ENCODE measurements around the gene HRH4. TPM values are rescaled to one million over a fixed set of nuclear protein-coding genes. Genes with fewer than 3 reads are reported as not detected.

HRH4 gene
- total and polyA plus RNA-seq, 7 experiments from 2014 or later, result 0.19 to 3.7 (median 0.47) TPM; not detected in 3

DNA sequence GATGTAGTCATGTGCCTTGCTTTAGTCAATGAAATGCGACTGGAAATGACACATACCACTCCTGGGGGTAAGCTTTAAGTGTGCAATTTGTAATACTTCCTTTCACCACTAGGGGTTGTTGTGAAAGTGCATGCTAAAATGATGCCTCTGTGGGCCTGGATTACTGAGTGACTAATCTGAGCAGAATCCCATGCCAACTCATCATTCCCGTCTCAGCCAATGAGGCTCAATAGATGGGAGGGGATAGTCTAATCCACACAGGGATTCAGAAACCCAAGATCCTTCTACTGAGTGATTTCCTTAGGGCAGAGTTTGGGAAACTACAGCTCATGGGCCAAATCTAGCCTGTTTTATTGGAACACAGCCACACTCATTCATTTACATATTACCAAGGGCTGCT is 54.0 kb downstream of the HRH4 start:
- ChIA-PET CTCF (interaction anchor here (0.7 to 1.0 kb wide), 2 partner anchors 22 to 212 kb away, joined by 3 read pairs; no protein-coding TSS in a partner anchor), POLR2A (no interaction called here)
- H3K9me3 Mint-ChIP-seq, result peaks cover 0 to 4% (median 0%) of the 10 kb centered on the region in 11 donors
- H3K27me3 ChIP-seq (ENCODE audit: control insufficient read depth in 2 of 2, insufficient read depth in 2 of 2, low read length in 2 of 2), result no peaks in the 10 kb centered on the region
- no peaks in the 10 kb centered on the region for H3K9me3 ChIP-seq (ENCODE audit: control insufficient read depth in 2 of 3, low read length in 3 of 3)
- H3K4me1 Mint-ChIP-seq, result no peaks in the 10 kb centered on the region
- no peak overlapping the region for H3K4me3 ChIP-seq (ENCODE audit: low read length)
- peak in 2 of 9 donors; percentile 9 to 18 for DNase-seq
- H3K4me3 Mint-ChIP-seq, result no peak overlapping the region
- no peak overlapping the region for H3K27ac ChIP-seq (ENCODE audit: low read depth, low read length)
- intact Hi-C loops (cut with micrococcal nuclease), result no loop called here
- no peak overlapping the region for H3K27ac Mint-ChIP-seq
- H3K36me3 Mint-ChIP-seq, result no peaks in the 10 kb centered on the region
- no peaks in the 10 kb centered on the region for H3K36me3 ChIP-seq (ENCODE audit: control insufficient read depth in 2 of 3, insufficient read depth in 3 of 3, low read length in 3 of 3)
- no peaks in the 10 kb centered on the region for H3K27me3 Mint-ChIP-seq
- no peaks in the 10 kb centered on the region for H3K4me1 ChIP-seq (ENCODE audit: control insufficient read depth in 2 of 2, insufficient read depth in 2 of 2, low read length in 2 of 2)
- peak; percentile 44 for ATAC-seq

DNA sequence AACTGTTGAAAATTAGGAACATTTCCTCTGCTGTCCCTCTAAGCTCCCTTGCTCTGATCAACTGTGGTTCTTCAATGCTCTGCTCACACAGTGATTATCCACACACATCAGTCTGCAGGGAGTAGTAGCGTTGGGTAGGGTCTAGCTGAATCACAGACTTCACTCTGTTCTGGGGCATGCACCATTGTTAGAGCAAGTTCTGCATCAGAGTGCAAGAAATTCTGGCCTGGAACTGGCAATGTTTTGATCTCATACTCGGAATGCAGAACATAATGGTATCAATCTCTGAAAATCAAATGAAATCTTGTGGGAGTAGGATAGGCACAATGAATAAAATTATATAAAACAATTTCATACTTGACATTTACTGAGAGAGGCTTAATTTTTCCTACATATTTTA is 55.3 kb downstream of the HRH4 start:
- ChIA-PET POLR2A (no interaction called here), CTCF (no interaction called here)
- Histone ChIP-seq H3K4me3 (ENCODE audit: low read length) (no peak overlapping the region), H3K36me3 (ENCODE audit: control insufficient read depth in 2 of 3, insufficient read depth in 3 of 3, low read length in 3 of 3) (no peaks in the 10 kb centered on the region), H3K27ac (ENCODE audit: low read depth, low read length) (no peak overlapping the region), H3K4me1 (ENCODE audit: control insufficient read depth in 2 of 2, insufficient read depth in 2 of 2, low read length in 2 of 2) (no peaks in the 10 kb centered on the region), H3K27me3 (ENCODE audit: control insufficient read depth in 2 of 2, insufficient read depth in 2 of 2, low read length in 2 of 2) (no peaks in the 10 kb centered on the region), H3K9me3 (ENCODE audit: control insufficient read depth in 2 of 3, low read length in 3 of 3) (no peaks in the 10 kb centered on the region)
- Mint-ChIP-seq H3K4me1 (no peaks in the 10 kb centered on the region), H3K27me3 (peaks cover 0 to 4% (median 0%) of the 10 kb centered on the region in 5 donors), H3K9me3 (peaks cover 0 to 4% (median 0%) of the 10 kb centered on the region in 11 donors), H3K36me3 (no peaks in the 10 kb centered on the region), H3K4me3 (no peak overlapping the region), H3K27ac (no peak overlapping the region)
- intact Hi-C loops (cut with micrococcal nuclease), result no loop called here
- DNase-seq (no peak), ATAC-seq (no peak)

DNA sequence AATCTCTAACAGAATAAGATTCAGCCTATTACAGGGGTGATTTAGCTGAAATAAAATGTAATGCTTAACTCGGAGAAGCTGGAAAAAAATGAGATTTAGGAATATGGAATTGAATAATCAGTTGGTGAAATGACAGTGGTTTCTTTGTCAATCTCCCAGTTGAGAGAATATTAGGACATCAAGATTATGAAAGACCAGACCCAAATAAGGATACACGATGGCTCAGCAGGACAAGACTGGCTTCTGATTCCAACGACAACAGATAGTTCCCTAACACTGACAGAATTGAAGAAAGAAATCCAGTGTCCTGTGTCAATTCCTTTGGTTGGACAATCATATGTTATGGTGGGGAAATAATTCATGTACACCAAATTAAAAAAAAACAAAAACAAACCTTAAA is 55.8 kb downstream of the HRH4 start:
- ATAC-seq, result no peak
- Histone ChIP-seq H3K36me3 (ENCODE audit: control insufficient read depth in 2 of 3, insufficient read depth in 3 of 3, low read length in 3 of 3) (no peaks in the 10 kb centered on the region), H3K4me3 (ENCODE audit: low read length) (no peak overlapping the region), H3K27me3 (ENCODE audit: control insufficient read depth in 2 of 2, insufficient read depth in 2 of 2, low read length in 2 of 2) (no peaks in the 10 kb centered on the region), H3K4me1 (ENCODE audit: control insufficient read depth in 2 of 2, insufficient read depth in 2 of 2, low read length in 2 of 2) (no peaks in the 10 kb centered on the region), H3K27ac (ENCODE audit: low read depth, low read length) (no peak overlapping the region), H3K9me3 (ENCODE audit: control insufficient read depth in 2 of 3, low read length in 3 of 3) (no peaks in the 10 kb centered on the region)
- H3K27me3 Mint-ChIP-seq, result peaks cover 0 to 8% (median 0%) of the 10 kb centered on the region in 5 donors
- peaks cover 0 to 4% (median 0%) of the 10 kb centered on the region in 11 donors for H3K9me3 Mint-ChIP-seq
- no peak overlapping the region for H3K4me3 Mint-ChIP-seq
- no peak for DNase-seq
- H3K4me1 Mint-ChIP-seq, result no peaks in the 10 kb centered on the region
- H3K36me3 Mint-ChIP-seq, result no peaks in the 10 kb centered on the region
- H3K27ac Mint-ChIP-seq, result no peak overlapping the region
- ChIA-PET CTCF (no interaction called here), POLR2A (no interaction called here)
- intact Hi-C loops (cut with micrococcal nuclease), result no loop called here

DNA sequence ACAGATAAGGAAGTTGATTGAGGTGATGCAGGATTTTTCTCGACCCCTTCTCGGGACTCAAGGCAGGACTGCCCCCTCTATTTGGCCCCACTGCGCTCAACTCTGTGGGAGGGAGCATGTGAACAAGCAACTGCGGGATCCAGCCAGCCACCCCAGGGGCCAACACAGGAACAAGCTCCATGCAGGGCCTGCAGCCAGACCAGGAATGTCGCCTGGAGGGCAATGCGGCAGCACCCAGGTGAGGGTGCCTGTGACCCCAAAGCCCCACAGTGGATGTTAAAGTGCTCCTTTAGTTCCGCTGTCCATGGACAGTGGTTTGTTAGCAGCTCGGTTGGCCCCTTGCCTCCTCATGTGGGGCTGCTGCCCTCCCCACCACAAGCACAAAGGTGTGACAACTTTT is 57.1 kb downstream of the HRH4 start:
- H3K27me3 ChIP-seq (ENCODE audit: control insufficient read depth in 2 of 2, insufficient read depth in 2 of 2, low read length in 2 of 2), result no peaks in the 10 kb centered on the region
- ATAC-seq (no peak), DNase-seq (no peak)
- intact Hi-C loops (cut with micrococcal nuclease), result no loop called here
- H3K9me3 Mint-ChIP-seq, result peaks cover 0 to 4% (median 0%) of the 10 kb centered on the region in 11 donors
- CTCF ChIA-PET, result no interaction called here
- H3K4me3 Mint-ChIP-seq, result no peak overlapping the region
- H3K4me3 ChIP-seq (ENCODE audit: low read length), result no peak overlapping the region
- no peaks in the 10 kb centered on the region for H3K9me3 ChIP-seq (ENCODE audit: control insufficient read depth in 2 of 3, low read length in 3 of 3)
- no peaks in the 10 kb centered on the region for H3K36me3 ChIP-seq (ENCODE audit: control insufficient read depth in 2 of 3, insufficient read depth in 3 of 3, low read length in 3 of 3)
- H3K27ac Mint-ChIP-seq, result no peak overlapping the region
- H3K27me3 Mint-ChIP-seq, result peaks cover 0 to 8% (median 0%) of the 10 kb centered on the region in 5 donors
- no peaks in the 10 kb centered on the region for H3K4me1 Mint-ChIP-seq
- H3K36me3 Mint-ChIP-seq, result no peaks in the 10 kb centered on the region
- H3K4me1 ChIP-seq (ENCODE audit: control insufficient read depth in 2 of 2, insufficient read depth in 2 of 2, low read length in 2 of 2), result no peaks in the 10 kb centered on the region
- POLR2A ChIA-PET, result no interaction called here
- no peak overlapping the region for H3K27ac ChIP-seq (ENCODE audit: low read depth, low read length)

DNA sequence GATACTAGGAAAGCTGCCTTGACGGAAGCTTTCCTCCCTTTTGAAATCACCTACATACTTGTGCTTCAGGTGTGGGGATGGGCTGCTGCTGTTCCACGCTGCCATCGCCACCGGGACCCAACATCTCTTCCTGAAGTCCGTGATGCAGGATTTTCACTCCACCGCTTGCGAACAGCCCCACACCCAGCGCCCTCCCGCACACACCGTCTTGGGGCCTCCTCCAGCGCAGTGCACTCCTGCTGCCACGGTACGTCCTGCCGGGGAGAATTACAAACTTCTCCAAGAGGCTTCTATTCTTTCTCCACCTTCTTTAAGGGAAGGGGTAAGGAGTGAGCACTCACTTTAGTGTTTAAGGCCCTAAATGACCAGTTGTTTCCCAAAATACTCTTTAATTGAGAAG is 58.2 kb downstream of the HRH4 start:
- Histone ChIP-seq H3K27me3 (ENCODE audit: control insufficient read depth in 2 of 2, insufficient read depth in 2 of 2, low read length in 2 of 2) (no peaks in the 10 kb centered on the region), H3K36me3 (ENCODE audit: control insufficient read depth in 2 of 3, insufficient read depth in 3 of 3, low read length in 3 of 3) (no peaks in the 10 kb centered on the region), H3K9me3 (ENCODE audit: control insufficient read depth in 2 of 3, low read length in 3 of 3) (no peaks in the 10 kb centered on the region), H3K27ac (ENCODE audit: low read depth, low read length) (no peak overlapping the region), H3K4me3 (ENCODE audit: low read length) (no peak overlapping the region), H3K4me1 (ENCODE audit: control insufficient read depth in 2 of 2, insufficient read depth in 2 of 2, low read length in 2 of 2) (no peaks in the 10 kb centered on the region)
- intact Hi-C loops (cut with micrococcal nuclease), result no loop called here
- peaks cover 0 to 8% (median 0%) of the 10 kb centered on the region in 5 donors for H3K27me3 Mint-ChIP-seq
- no peaks in the 10 kb centered on the region for H3K36me3 Mint-ChIP-seq
- no peak overlapping the region for H3K4me3 Mint-ChIP-seq
- H3K4me1 Mint-ChIP-seq, result no peaks in the 10 kb centered on the region
- no peak for DNase-seq
- CTCF ChIA-PET, result no interaction called here
- peaks cover 0 to 1% (median 0%) of the 10 kb centered on the region in 11 donors for H3K9me3 Mint-ChIP-seq
- no peak overlapping the region for H3K27ac Mint-ChIP-seq
- POLR2A ChIA-PET, result no interaction called here
- ATAC-seq, result no peak

Other genes starting within 250 kb of the HRH4 start
- 1 to 10 TPM; 1.8 to 7.7 (median 4.3) TPM for gene OSBPL1A, start 62.8 kb upstream of the HRH4 start, total RNA-seq
- 1 to 10 TPM; 2.6 to 2.9 TPM for gene OSBPL1A, start 62.8 kb upstream of the HRH4 start, polyA plus RNA-seq
- gene IMPACT, start 34.0 kb upstream of the HRH4 start, total RNA-seq, result 10 to 100 TPM in 4 of 5 experiments, 1 to 10 TPM in 1; 7.8 to 17.5 (median 15.5) TPM
- gene IMPACT, start 34.0 kb upstream of the HRH4 start, polyA plus RNA-seq, result 10 to 100 TPM in 1 of 2 donors, 1 to 10 TPM in 1; 9.8 to 21.1 TPM